SK-N-SH treated with all-trans-retinoic acid at 6 μM for 48 hours (cell line): ENCODE data around the gene SMARCC1.

Source experiments
- ATAC-seq: fragments of 200-7000 bp; cut with Tn5 transposase; 3 replicates; pipeline ENCODE4 v1.9.1; 2020; ENCODE audit warnings: mild to moderate bottlenecking, moderate library complexity
- ARNTL ChIP-seq: fragments of 450-650 bp; formaldehyde crosslinking; IDR thresholded peaks from 2 replicates; pipeline ENCODE4 v1.5.0; 2020; ENCODE audit warnings: low read depth, mild to moderate bottlenecking, moderate library complexity, borderline replicate concordance
- BACH2 ChIP-seq: fragments of 250-450 bp; sonication (Bioruptor Pico); IDR thresholded peaks from 2 replicates; pipeline ENCODE4 v1.9.0; 2021; ENCODE audit warnings: mild to moderate bottlenecking, borderline replicate concordance
- ESRRG ChIP-seq: fragments of 250-450 bp; sonication (Bioruptor Pico); IDR thresholded peaks from 2 replicates; pipeline ENCODE4 v1.6.1; 2021; ENCODE audit warnings: mild to moderate bottlenecking
- GLIS3 ChIP-seq: fragments of 250-450 bp; sonication (Bioruptor Pico); IDR thresholded peaks from 2 replicates; pipeline ENCODE4 v1.5.0; 2020; ENCODE audit warnings: mild to moderate bottlenecking, moderate library complexity
- ISL1 ChIP-seq: fragments of 250-450 bp; sonication (Bioruptor Pico); IDR thresholded peaks from 2 replicates; pipeline ENCODE4 v2.1.2; 2022; ENCODE audit warnings: mild to moderate bottlenecking, moderate library complexity
- PPARA ChIP-seq: fragments of 250-450 bp; sonication (Bioruptor Pico); IDR thresholded peaks from 2 replicates; pipeline ENCODE4 v1.5.0; 2020; ENCODE audit warnings: mild to moderate bottlenecking, borderline replicate concordance
- SNAI2 ChIP-seq: fragments of 250-450 bp; sonication (Bioruptor Pico); IDR thresholded peaks from 2 replicates; pipeline ENCODE4 v1.5.0; 2020; ENCODE audit warnings: mild to moderate bottlenecking, moderate library complexity
- TCF4 ChIP-seq: fragments of 250-450 bp; sonication (Bioruptor Pico); IDR thresholded peaks from 2 replicates; pipeline ENCODE4 v1.8.0; 2021; ENCODE audit warnings: mild to moderate bottlenecking, moderate library complexity, borderline replicate concordance
- TOX ChIP-seq: fragments of 250-450 bp; sonication (Bioruptor Pico); IDR thresholded peaks from 2 replicates; pipeline ENCODE4 v1.8.0; 2021; ENCODE audit warnings: mild to moderate bottlenecking, moderate library complexity, borderline replicate concordance
- ZC3H10 ChIP-seq: fragments of 250-450 bp; sonication (Bioruptor Pico); IDR thresholded peaks from 2 replicates; pipeline ENCODE4 v1.5.1; 2021; ENCODE audit warnings: mild to moderate bottlenecking, moderate library complexity
- ZFP3 ChIP-seq: fragments of 250-450 bp; sonication (Bioruptor Pico); IDR thresholded peaks from 2 replicates; pipeline ENCODE4 v1.5.0; 2020; ENCODE audit warnings: mild to moderate bottlenecking, moderate library complexity
- ZFP30 ChIP-seq: fragments of 450-650 bp; formaldehyde crosslinking; IDR thresholded peaks from 2 replicates; pipeline ENCODE4 v1.5.0; 2022; ENCODE audit warnings: mild to moderate bottlenecking, moderate library complexity
- ZNF565 ChIP-seq: fragments of 450-650 bp; formaldehyde crosslinking; conservative IDR thresholded peaks from 2 replicates; pipeline ENCODE4 v1.5.0; 2020; ENCODE audit warnings: low read depth, mild to moderate bottlenecking, moderate library complexity
- ZNF70 ChIP-seq: fragments of 450-650 bp; formaldehyde crosslinking; IDR thresholded peaks from 2 replicates; pipeline ENCODE4 v1.5.0; 2020; ENCODE audit warnings: mild to moderate bottlenecking, moderate library complexity
- ZNF8 ChIP-seq: fragments of 450-650 bp; formaldehyde crosslinking; IDR thresholded peaks from 2 replicates; pipeline ENCODE4 v1.5.0; 2020; ENCODE audit warnings: mild to moderate bottlenecking, moderate library complexity
- TF ChIP-seq, protein P1 (sequence below): fragments of 250-450 bp; sonication (Bioruptor Pico); IDR thresholded peaks from 2 replicates; pipeline ENCODE4 v1.5.0; 2020; ENCODE audit warnings: mild to moderate bottlenecking, moderate library complexity
- TF ChIP-seq, protein P2 (sequence below): fragments of 250-450 bp; sonication (Bioruptor Pico); IDR thresholded peaks from 2 replicates; pipeline ENCODE4 v1.8.0; 2021; ENCODE audit warnings: low read depth, mild to moderate bottlenecking, moderate library complexity, borderline replicate concordance
- TF ChIP-seq, protein P3 (sequence below): fragments of 250-450 bp; sonication (Bioruptor Pico); IDR thresholded peaks from 2 replicates; pipeline ENCODE4 v1.5.1; 2021; ENCODE audit warnings: mild to moderate bottlenecking, moderate library complexity
- TF ChIP-seq, protein P4 (sequence below): fragments of 250-450 bp; sonication (Bioruptor Pico); IDR thresholded peaks from 2 replicates; pipeline ENCODE4 v1.8.0; 2020; ENCODE audit warnings: mild to moderate bottlenecking, moderate library complexity, borderline replicate concordance
- TF ChIP-seq, protein P5 (sequence below): fragments of 250-450 bp; sonication (Bioruptor Pico); IDR thresholded peaks from 2 replicates; pipeline ENCODE4 v1.5.1; 2020; ENCODE audit warnings: low read depth, mild to moderate bottlenecking, moderate library complexity

Gene SMARCC1

DNA sequence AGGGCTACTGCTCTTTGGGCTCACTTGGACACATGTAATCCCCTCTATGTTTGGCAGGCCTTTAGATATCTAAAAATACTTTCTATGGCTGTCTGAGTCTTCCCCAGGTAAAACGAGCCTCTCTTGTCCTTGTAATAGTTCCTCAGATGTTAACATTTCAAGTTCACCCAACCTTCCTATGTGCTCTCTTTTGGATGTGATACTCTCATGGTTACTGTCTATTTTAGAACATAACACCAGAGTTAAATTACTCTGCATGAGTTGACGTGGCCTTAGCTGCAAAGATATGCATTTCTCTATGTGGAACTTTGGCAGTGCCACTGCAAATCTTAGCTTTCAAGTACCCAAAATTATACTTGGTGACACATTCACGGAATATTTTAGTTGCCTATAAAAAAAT is 171.1 kb downstream of the SMARCC1 start (continued):
- no peak for TF ChIP-seq SNAI2 (CRISPR knock-in tag)
- TF ChIP-seq ZFP3 (CRISPR knock-in tag): no peak
- no peak for TF ChIP-seq ESRRG (CRISPR knock-in tag)

DNA sequence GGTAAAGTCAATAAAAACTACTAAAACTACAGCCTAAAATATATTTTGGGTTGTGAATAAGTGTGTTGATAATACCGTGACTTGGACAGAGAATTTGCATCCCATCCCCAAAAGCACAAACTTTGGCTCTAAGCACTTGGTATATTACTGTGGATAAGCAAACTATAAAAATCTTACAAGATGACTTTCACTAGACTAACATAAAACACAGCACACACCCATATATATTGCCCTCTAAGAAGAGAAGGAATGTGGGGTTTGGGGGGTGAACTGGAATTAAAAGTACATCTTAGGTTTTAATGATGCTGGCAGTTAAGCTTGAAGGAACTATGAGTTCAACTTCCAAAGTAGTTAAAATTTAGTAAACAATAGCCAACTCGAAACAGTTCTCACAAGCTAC is 174.4 kb downstream of the SMARCC1 start:
- TF ChIP-seq BACH2 (CRISPR knock-in tag) (no peak), ZNF565 (no peak), ZNF8 (no peak)
- TF ChIP-seq, protein P1, sequence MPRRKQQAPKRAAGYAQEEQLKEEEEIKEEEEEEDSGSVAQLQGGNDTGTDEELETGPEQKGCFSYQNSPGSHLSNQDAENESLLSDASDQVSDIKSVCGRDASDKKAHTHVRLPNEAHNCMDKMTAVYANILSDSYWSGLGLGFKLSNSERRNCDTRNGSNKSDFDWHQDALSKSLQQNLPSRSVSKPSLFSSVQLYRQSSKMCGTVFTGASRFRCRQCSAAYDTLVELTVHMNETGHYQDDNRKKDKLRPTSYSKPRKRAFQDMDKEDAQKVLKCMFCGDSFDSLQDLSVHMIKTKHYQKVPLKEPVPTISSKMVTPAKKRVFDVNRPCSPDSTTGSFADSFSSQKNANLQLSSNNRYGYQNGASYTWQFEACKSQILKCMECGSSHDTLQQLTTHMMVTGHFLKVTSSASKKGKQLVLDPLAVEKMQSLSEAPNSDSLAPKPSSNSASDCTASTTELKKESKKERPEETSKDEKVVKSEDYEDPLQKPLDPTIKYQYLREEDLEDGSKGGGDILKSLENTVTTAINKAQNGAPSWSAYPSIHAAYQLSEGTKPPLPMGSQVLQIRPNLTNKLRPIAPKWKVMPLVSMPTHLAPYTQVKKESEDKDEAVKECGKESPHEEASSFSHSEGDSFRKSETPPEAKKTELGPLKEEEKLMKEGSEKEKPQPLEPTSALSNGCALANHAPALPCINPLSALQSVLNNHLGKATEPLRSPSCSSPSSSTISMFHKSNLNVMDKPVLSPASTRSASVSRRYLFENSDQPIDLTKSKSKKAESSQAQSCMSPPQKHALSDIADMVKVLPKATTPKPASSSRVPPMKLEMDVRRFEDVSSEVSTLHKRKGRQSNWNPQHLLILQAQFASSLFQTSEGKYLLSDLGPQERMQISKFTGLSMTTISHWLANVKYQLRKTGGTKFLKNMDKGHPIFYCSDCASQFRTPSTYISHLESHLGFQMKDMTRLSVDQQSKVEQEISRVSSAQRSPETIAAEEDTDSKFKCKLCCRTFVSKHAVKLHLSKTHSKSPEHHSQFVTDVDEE (CRISPR knock-in tag): no peak
- ATAC-seq: no peak

DNA sequence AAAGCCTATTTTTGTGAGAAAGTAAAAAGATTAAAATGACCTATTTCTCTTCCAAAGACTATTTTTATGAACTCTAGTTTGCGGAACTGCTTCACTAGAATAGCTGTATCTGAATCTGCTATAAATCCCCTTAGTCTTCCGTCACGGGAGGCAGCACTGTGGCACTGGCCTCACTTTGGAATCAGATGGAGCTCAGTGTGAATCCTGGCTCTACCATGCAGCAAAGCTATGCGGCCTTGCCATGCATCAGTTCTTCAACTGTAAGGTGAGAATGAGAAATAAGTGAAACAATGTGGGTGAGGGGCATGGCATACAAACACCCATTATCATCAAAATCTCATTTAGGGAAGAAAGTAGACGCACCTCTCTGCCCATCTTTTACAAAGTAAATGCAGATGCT is 175.5 kb downstream of the SMARCC1 start:
- no peak for ATAC-seq
- TF ChIP-seq ZNF8 (no peak), PPARA (CRISPR knock-in tag) (no peak), TOX (CRISPR knock-in tag) (no peak), ZNF565 (no peak), SNAI2 (CRISPR knock-in tag) (no peak), TCF4 (CRISPR knock-in tag) (no peak), GLIS3 (CRISPR knock-in tag) (no peak)
- TF ChIP-seq, protein P2, sequence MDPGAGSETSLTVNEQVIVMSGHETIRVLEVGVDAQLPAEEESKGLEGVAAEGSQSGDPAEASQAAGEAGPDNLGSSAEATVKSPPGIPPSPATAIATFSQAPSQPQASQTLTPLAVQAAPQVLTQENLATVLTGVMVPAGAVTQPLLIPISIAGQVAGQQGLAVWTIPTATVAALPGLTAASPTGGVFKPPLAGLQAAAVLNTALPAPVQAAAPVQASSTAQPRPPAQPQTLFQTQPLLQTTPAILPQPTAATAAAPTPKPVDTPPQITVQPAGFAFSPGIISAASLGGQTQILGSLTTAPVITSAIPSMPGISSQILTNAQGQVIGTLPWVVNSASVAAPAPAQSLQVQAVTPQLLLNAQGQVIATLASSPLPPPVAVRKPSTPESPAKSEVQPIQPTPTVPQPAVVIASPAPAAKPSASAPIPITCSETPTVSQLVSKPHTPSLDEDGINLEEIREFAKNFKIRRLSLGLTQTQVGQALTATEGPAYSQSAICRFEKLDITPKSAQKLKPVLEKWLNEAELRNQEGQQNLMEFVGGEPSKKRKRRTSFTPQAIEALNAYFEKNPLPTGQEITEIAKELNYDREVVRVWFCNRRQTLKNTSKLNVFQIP: no peak
- TF ChIP-seq, protein P1 (CRISPR knock-in tag): no peak
- TF ChIP-seq, protein P3, sequence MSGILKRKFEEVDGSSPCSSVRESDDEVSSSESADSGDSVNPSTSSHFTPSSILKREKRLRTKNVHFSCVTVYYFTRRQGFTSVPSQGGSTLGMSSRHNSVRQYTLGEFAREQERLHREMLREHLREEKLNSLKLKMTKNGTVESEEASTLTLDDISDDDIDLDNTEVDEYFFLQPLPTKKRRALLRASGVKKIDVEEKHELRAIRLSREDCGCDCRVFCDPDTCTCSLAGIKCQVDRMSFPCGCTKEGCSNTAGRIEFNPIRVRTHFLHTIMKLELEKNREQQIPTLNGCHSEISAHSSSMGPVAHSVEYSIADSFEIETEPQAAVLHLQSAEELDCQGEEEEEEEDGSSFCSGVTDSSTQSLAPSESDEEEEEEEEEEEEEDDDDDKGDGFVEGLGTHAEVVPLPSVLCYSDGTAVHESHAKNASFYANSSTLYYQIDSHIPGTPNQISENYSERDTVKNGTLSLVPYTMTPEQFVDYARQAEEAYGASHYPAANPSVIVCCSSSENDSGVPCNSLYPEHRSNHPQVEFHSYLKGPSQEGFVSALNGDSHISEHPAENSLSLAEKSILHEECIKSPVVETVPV: no peak
- TF ChIP-seq, all 23 proteins: peak for 0

DNA sequence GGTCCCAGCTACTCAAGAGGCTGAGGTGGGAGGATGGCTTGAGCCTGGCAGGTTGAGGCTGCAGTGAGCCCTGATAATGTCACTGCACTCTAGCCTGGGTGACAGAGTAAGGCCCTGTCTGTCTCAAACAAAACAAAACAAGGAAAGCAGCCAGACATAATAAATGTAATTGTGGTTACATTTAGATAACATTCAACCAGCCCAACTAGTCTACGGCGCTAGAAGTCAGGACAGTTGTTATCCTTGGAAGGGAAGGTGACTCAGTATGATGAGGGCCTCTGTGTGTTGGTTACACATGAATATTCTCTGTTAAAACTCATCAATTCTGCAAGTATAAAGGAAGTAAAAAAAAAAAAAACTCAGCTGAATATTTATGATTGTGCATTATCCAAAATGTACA is 176.0 kb downstream of the SMARCC1 start:
- no peak for ATAC-seq
- TF ChIP-seq ZC3H10 (CRISPR knock-in tag) (no peak), ZFP3 (CRISPR knock-in tag) (no peak), ISL1 (CRISPR knock-in tag) (no peak), ZFP30 (CRISPR knock-in tag) (no peak), ZNF70 (CRISPR knock-in tag) (no peak), ZNF8 (no peak), TCF4 (CRISPR knock-in tag) (no peak), SNAI2 (CRISPR knock-in tag) (no peak), ARNTL (CRISPR knock-in tag) (no peak), BACH2 (CRISPR knock-in tag) (no peak), GLIS3 (CRISPR knock-in tag) (no peak)
- TF ChIP-seq, protein P2: no peak
- TF ChIP-seq, protein P4, sequence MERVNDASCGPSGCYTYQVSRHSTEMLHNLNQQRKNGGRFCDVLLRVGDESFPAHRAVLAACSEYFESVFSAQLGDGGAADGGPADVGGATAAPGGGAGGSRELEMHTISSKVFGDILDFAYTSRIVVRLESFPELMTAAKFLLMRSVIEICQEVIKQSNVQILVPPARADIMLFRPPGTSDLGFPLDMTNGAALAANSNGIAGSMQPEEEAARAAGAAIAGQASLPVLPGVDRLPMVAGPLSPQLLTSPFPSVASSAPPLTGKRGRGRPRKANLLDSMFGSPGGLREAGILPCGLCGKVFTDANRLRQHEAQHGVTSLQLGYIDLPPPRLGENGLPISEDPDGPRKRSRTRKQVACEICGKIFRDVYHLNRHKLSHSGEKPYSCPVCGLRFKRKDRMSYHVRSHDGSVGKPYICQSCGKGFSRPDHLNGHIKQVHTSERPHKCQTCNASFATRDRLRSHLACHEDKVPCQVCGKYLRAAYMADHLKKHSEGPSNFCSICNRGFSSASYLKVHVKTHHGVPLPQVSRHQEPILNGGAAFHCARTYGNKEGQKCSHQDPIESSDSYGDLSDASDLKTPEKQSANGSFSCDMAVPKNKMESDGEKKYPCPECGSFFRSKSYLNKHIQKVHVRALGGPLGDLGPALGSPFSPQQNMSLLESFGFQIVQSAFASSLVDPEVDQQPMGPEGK: no peak
- TF ChIP-seq, protein P5, sequence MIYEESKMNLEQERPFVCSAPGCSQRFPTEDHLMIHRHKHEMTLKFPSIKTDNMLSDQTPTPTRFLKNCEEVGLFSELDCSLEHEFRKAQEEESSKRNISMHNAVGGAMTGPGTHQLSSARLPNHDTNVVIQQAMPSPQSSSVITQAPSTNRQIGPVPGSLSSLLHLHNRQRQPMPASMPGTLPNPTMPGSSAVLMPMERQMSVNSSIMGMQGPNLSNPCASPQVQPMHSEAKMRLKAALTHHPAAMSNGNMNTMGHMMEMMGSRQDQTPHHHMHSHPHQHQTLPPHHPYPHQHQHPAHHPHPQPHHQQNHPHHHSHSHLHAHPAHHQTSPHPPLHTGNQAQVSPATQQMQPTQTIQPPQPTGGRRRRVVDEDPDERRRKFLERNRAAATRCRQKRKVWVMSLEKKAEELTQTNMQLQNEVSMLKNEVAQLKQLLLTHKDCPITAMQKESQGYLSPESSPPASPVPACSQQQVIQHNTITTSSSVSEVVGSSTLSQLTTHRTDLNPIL (CRISPR knock-in tag): no peak
- TF ChIP-seq, protein P3: no peak
